Esophagus (tissue), 2 donors: ENCODE data around the gene ROPN1. TPM values are rescaled to one million over a fixed set of nuclear protein-coding genes. Genes with fewer than 3 reads are reported as not detected.

ENCODE experiments used
- H3K27ac ChIP-seq, 2 donors: one replicate each; pipeline ENCODE4 v1.5.1; 2013; ENCODE audit warnings: low read depth in 2 of 2, mild to moderate bottlenecking in 2 of 2, inconsistent platforms in 1 of 2, low read length in 1 of 2, moderate library complexity in 1 of 2
- H3K27me3 ChIP-seq, 2 donors: one replicate each; pipeline ENCODE4 v1.6.1; 2013; ENCODE audit warnings: low read length in 2 of 2, control low read depth in 1 of 2, mild to moderate bottlenecking in 1 of 2; ENCODE audit not compliant: insufficient read depth in 2 of 2, control insufficient read depth in 1 of 2
- H3K36me3 ChIP-seq, 2 donors: one replicate each; pipeline ENCODE4 v1.6.1; 2013; ENCODE audit warnings: low read length in 1 of 2; ENCODE audit not compliant: control insufficient read depth in 2 of 2, insufficient read depth in 2 of 2
- H3K4me1 ChIP-seq, 2 donors: one replicate each; pipeline ENCODE4 v1.6.1; 2013; ENCODE audit warnings: low read length in 1 of 2; ENCODE audit not compliant: control insufficient read depth in 2 of 2, insufficient read depth in 2 of 2
- H3K4me3 ChIP-seq, 2 donors: one replicate each; pipeline ENCODE4 v1.5.1; 2013; ENCODE audit warnings: low read length in 2 of 2, mild to moderate bottlenecking in 2 of 2, low read depth in 1 of 2, moderate library complexity in 1 of 2
- H3K9me3 ChIP-seq, 2 donors: one replicate each; pipeline ENCODE4 v1.6.1; 2013; ENCODE audit warnings: mild to moderate bottlenecking in 2 of 2, low read depth in 1 of 2, low read length in 1 of 2, moderate library complexity in 1 of 2; ENCODE audit not compliant: control insufficient read depth in 2 of 2, insufficient read depth in 1 of 2
- WGBS, 2 donors: extraction: QIAGEN DNeasy Blood & Tissue Kit; methylation state at CpG; one replicate each; pipeline ENCODE4 v1.1.7; 2013; 5-methylcytosine and 5-hydroxymethylcytosine counted together
- polyA plus RNA-seq, 2 donors: library from polyadenylated mRNA; stranded (reverse); fragments of 200-250 nt; gene quantifications; one replicate each; pipeline ENCODE4 v1.2.3, GENCODE V29; 2013
- donor health status: healthy with polysubstance abuse.
- donor health status: Bipolar disorder and iron deficiency.

Gene ROPN1
- polyA plus RNA-seq, 2 donors, result not detected

DNA sequence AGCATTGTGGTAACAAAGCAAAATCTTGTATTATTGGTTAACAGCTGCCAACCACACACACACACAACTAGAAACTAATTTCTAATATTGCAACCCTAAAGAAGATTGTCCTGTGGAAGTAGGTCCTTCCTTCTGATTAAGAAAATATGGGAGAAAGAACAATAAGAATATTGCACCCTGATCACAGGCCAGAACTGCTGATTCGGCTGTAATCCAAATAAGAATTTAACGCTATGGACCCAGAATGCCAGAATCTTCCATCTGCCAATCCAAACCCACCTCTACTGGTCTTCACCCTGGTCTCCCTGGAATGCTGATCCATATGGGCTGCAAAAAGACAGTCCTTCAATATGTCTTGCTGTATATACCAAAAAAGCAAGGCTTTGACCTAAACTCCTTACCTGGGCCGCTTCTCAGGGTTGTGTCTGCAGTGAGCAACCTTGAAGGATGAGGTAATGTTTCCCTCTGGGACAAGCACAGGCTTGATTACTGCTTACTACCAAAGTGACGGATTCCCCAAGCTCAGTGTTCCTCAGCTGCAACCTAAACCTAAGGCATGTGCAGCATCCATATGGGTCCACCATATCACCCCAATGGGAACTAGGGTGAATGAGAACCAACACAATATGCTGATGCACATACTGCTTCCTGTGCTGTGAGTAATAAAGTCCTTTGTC is 38.9 kb downstream of the ROPN1 start:
- 86 to 92% methylated on average over 4 of the region's 4 CpGs for WGBS, 2 donors
- no peak overlapping the region for H3K27ac ChIP-seq
- no peak overlapping the region for H3K4me3 ChIP-seq
- H3K27me3 ChIP-seq, result no peaks in the 10 kb centered on the region
- H3K4me1 ChIP-seq, result no peaks in the 10 kb centered on the region
- no peaks in the 10 kb centered on the region for H3K9me3 ChIP-seq
- peaks cover 0 to 6% of the 10 kb centered on the region in 2 donors for H3K36me3 ChIP-seq

DNA sequence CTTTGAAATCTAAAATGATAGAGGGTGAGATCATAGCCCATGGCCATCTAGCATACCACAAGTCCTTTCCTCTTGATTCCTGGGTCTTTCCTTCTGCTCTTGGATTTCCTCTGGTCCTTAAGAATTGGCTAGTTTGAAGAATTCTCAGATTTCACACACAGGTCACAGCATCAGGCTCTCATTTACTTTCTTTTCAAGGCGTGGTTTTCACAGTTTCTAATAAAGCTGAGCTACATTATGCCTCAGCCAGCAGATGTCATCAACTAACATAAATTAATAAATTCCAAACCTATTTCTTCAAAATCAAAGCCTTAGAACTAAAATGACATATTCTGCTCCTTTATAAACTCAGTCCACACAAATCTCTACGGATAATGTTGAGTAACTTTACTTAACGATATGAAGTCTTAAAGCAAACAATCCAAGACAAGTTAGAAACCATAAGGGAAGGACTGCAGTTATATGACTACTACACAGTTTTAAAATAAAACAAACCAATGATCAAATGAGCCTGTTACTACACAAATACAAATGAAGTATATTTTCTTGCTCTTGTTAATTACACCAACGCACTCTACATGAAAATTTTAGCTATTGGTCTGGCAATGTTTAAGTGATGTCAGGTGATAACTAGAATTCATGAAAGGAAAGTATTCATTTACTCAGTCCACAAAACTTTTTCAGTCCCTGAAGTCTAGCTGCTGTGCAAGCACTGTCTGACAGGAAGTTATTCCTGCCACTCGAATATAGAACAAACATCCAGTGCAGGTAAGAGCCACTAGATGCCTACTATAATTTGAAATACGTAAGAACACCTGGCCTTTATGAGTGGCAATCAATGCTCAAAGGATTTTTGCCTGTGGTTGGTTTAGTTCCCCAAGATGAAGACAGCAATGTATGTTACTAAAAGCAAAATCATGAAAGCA is 40.1 kb downstream of the ROPN1 start:
- no peak overlapping the region for H3K27ac ChIP-seq
- WGBS, 2 donors, result 72 to 86% methylated on average over 6 of the region's 6 CpGs
- no peaks in the 10 kb centered on the region for H3K27me3 ChIP-seq

GRCh38 chr3:123949641-123950040 is 42.3 kb downstream of the ROPN1 start:
- Histone ChIP-seq H3K27ac (no peak overlapping the region), H3K27me3 (no peaks in the 10 kb centered on the region), H3K4me3 (no peak overlapping the region), H3K36me3 (peaks cover 0 to 10% of the 10 kb centered on the region in 2 donors), H3K9me3 (no peaks in the 10 kb centered on the region), H3K4me1 (no peaks in the 10 kb centered on the region)
- 97 to 100% methylated on average over 2 of the region's 2 CpGs for WGBS, 2 donors

More for the DNA sequence above, 40.1 kb downstream of the ROPN1 start:
- H3K36me3 ChIP-seq, result peaks cover 0 to 9% of the 10 kb centered on the region in 2 donors
- H3K4me1 ChIP-seq, result no peaks in the 10 kb centered on the region
- H3K4me3 ChIP-seq, result no peak overlapping the region
- no peaks in the 10 kb centered on the region for H3K9me3 ChIP-seq

DNA sequence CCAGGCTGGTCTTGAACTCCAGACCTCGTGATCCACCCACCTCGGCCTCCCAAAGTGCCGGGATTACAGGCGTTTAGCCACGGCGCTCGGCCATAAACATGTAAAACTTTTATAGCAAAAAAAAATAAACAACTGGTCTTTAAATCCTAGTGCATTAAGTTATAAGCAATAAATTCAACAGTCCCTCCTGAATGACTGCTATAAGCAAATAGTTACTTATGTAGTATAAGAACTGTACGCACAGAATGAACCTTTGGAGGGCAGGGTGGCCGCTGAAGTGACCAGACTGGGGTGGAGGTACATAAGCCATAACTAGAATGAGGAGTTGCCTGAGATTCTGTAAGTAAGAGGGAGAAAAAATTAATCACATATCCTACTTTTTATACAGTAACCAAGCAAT is 43.5 kb downstream of the ROPN1 start:
- WGBS, 2 donors, result 95 to 97% methylated on average over 9 of the region's 9 CpGs
- no peaks in the 10 kb centered on the region for H3K9me3 ChIP-seq
- peaks cover 0 to 10% of the 10 kb centered on the region in 2 donors for H3K36me3 ChIP-seq
- H3K4me1 ChIP-seq, result no peaks in the 10 kb centered on the region
- no peak overlapping the region for H3K4me3 ChIP-seq
- no peaks in the 10 kb centered on the region for H3K27me3 ChIP-seq
- no peak overlapping the region for H3K27ac ChIP-seq

GRCh38 chr3:123947482-123947881 is 44.4 kb downstream of the ROPN1 start:
- Histone ChIP-seq H3K27ac (no peak overlapping the region), H3K27me3 (no peaks in the 10 kb centered on the region), H3K36me3 (peaks cover 0 to 4% of the 10 kb centered on the region in 2 donors), H3K4me3 (no peak overlapping the region), H3K4me1 (no peaks in the 10 kb centered on the region), H3K9me3 (no peaks in the 10 kb centered on the region)

GRCh38 chr3:123941542-123941941 is 50.4 kb downstream of the ROPN1 start:
- whole genome bisulfite sequencing, 2 donors, result 84 to 94% methylated on average over 1 of the region's 1 CpG
- no peaks in the 10 kb centered on the region for H3K4me1 ChIP-seq
- no peak overlapping the region for H3K27ac ChIP-seq
- H3K4me3 ChIP-seq, result no peak overlapping the region
- H3K27me3 ChIP-seq, result no peaks in the 10 kb centered on the region
- no peaks in the 10 kb centered on the region for H3K9me3 ChIP-seq
- H3K36me3 ChIP-seq, result no peaks in the 10 kb centered on the region

- Histone ChIP-seq H3K27me3 (no peaks in the 10 kb centered on the region), H3K4me1 (no peaks in the 10 kb centered on the region), H3K27ac (no peak overlapping the region), H3K36me3 (no peaks in the 10 kb centered on the region), H3K4me3 (no peak overlapping the region), H3K9me3 (no peaks in the 10 kb centered on the region)
- 65 to 66% methylated on average over 2 of the region's 2 CpGs for WGBS, 2 donors
These were observed 50.8 kb downstream of the ROPN1 start for GRCh38 chr3:123941121-123941520.

- H3K4me3 ChIP-seq, result no peak overlapping the region
- 89 to 93% methylated on average over 2 of the region's 2 CpGs for WGBS, 2 donors
- no peaks in the 10 kb centered on the region for H3K4me1 ChIP-seq
- H3K27me3 ChIP-seq, result no peaks in the 10 kb centered on the region
- no peaks in the 10 kb centered on the region for H3K36me3 ChIP-seq
- H3K27ac ChIP-seq, result no peak overlapping the region
- H3K9me3 ChIP-seq, result no peaks in the 10 kb centered on the region
These were observed 52.2 kb downstream of the ROPN1 start for GRCh38 chr3:123939706-123940105.

DNA sequence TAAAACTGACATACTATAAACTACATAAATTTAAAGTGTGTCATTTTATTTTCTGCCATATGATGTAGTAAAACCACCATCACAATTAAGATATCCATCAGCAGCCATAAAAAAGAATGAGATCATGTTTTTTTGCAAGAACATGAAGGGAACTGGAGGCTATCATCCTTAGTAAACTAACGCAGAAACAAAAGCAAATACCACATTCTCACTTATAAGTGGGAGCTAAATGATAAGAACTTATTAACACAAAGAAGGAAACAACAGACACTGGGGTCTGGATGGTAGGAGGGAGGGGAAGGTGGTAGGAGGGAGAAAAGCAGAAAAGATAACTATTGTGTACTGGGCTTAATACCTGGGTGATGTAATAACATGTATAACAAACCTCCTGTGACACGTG is 55.5 kb downstream of the ROPN1 start:
- 86 to 94% methylated on average over 2 of the region's 2 CpGs for WGBS, 2 donors
- H3K9me3 ChIP-seq, result no peaks in the 10 kb centered on the region
- no peaks in the 10 kb centered on the region for H3K36me3 ChIP-seq

More for the DNA sequence above, 55.5 kb downstream of the ROPN1 start:
- H3K4me3 ChIP-seq, result no peak overlapping the region
- no peak overlapping the region for H3K27ac ChIP-seq
- no peaks in the 10 kb centered on the region for H3K4me1 ChIP-seq
- H3K27me3 ChIP-seq, result no peaks in the 10 kb centered on the region
